K562 (cell line): Measurements from ENCODE around the gene COL15A1. TPM values are rescaled to one million over a fixed set of nuclear protein-coding genes. Genes with fewer than 3 reads are reported as not detected.

Source experiments
- ATAC-seq: fragments of 200-7000 bp; cut with Tn5 transposase; 3 replicates; pipeline ENCODE4 v1.9.1; 2020; ENCODE audit warnings: moderate library complexity
- BruUV-seq: library from RNA; stranded (reverse); fragments of 400-500 nt; replicated peaks from 2 replicates; lab custom pipeline; 2021; lab: Mats Ljungman, UMichigan
- CTCF ChIA-PET: fragments of 300-600 bp; formaldehyde crosslinking; extraction: SDS; loops from one replicate; lab custom pipeline; 2021; ENCODE audit warnings: low intra/inter-chr PET ratio; lab: Yijun Ruan, JAX
- POLR2A ChIA-PET: fragments of 300-600, 350-650 bp; sonication (Branson Sonifier 250); formaldehyde crosslinking; extraction: SDS; loops from one replicate; lab custom pipeline; 2021; ENCODE audit warnings: antibody characterized with exemption, inconsistent platforms; lab: Yijun Ruan, JAX
- DNase-seq, 4 experiments: peaks; one replicate each; pipeline versions ENCODE4 v3.0.0 to v3.0.0-alpha.2; 2011 to 2018; ENCODE audit warnings: low spot score in 3 of 4, mixed read lengths in 3 of 4; ENCODE audit errors: extremely low read depth in 1 of 4
- FAIRE-seq: peaks from 2 replicates; lab custom pipeline; 2011; peaks lifted over from hg19 to GRCh38; lab: Jason Lieb, UNC
- H2AFZ ChIP-seq: 2 replicates; pipeline ENCODE4 v1.6.0; 2011; ENCODE audit warnings: low read depth, low read length, control low read depth, inconsistent platforms
- H3K27ac ChIP-seq: fragments of 200-600 bp; 3 replicates; pipeline ENCODE4 v1.8.0; 2011; ENCODE audit warnings: low read depth, mild to moderate bottlenecking, control low read depth, inconsistent platforms, low read length, moderate library complexity, mixed read lengths; ENCODE audit errors: extremely low read depth
- H3K27me3 ChIP-seq, 2 experiments: fragments of 300-600 bp in 1 of 2; 2 replicates in 1 of 2; 3 replicates in 1 of 2; pipeline versions ENCODE4 v1.6.0 to v1.8.0; 2011; ENCODE audit warnings: inconsistent platforms in 2 of 2, low read length in 2 of 2, mild to moderate bottlenecking in 1 of 2, mixed read lengths in 1 of 2, moderate library complexity in 1 of 2; ENCODE audit not compliant: control insufficient read depth in 2 of 2, insufficient read depth in 2 of 2
- H3K36me3 ChIP-seq: fragments of 300-600 bp; 3 replicates; pipeline ENCODE4 v1.8.0; 2011; ENCODE audit warnings: mild to moderate bottlenecking, low read length, inconsistent platforms; ENCODE audit not compliant: control insufficient read depth, insufficient read depth
- H3K4me1 ChIP-seq, 2 experiments: fragments of 200-600 bp in 1 of 2; replicated peaks in 1 of 2; 2 replicates in 1 of 2; 3 replicates in 1 of 2; pipeline versions ENCODE4 v1.5.1 to v1.8.0; 2011; ENCODE audit warnings: inconsistent platforms in 2 of 2, low read length in 2 of 2, mild to moderate bottlenecking in 1 of 2, mixed read lengths in 1 of 2, moderate library complexity in 1 of 2; ENCODE audit not compliant: control insufficient read depth in 2 of 2, insufficient read depth in 2 of 2
- H3K4me2 ChIP-seq: 2 replicates; pipeline ENCODE4 v1.6.1; 2011; ENCODE audit warnings: low read length, control low read depth, inconsistent platforms, mixed read lengths; ENCODE audit not compliant: insufficient read depth
- H3K4me3 ChIP-seq: fragments of 200-600 bp; sonication (generic), shearing (Covaris generic); 2 replicates; pipeline ENCODE4 v1.5.1; 2016; ENCODE audit warnings: control low read depth, inconsistent platforms
- H3K79me2 ChIP-seq: fragments of 200-600 bp; 3 replicates; pipeline ENCODE4 v1.8.0; 2011; ENCODE audit warnings: low read length, inconsistent platforms; ENCODE audit not compliant: control insufficient read depth, insufficient read depth
- H3K9ac ChIP-seq, 2 experiments: 2 replicates each; pipeline versions ENCODE4 v1.6.0 to v1.6.1; 2011; ENCODE audit warnings: low read depth in 2 of 2, low read length in 2 of 2, control low read depth in 1 of 2, inconsistent platforms in 1 of 2, mild to moderate bottlenecking in 1 of 2, mixed read lengths in 1 of 2; ENCODE audit not compliant: insufficient read depth in 1 of 2
- H3K9me1 ChIP-seq: one replicate; pipeline ENCODE4 v1.6.0; 2011; ENCODE audit warnings: inconsistent platforms, mild to moderate bottlenecking, low read length, moderate library complexity; ENCODE audit not compliant: control insufficient read depth, insufficient read depth
- H3K9me3 ChIP-seq: replicated peaks from 2 replicates; pipeline ENCODE4 v1.5.1; 2011; ENCODE audit warnings: low read depth, low read length, inconsistent platforms; ENCODE audit not compliant: control insufficient read depth, insufficient read depth
- H4K20me1 ChIP-seq: replicated peaks from 2 replicates; pipeline ENCODE4 v1.6.1; 2011; ENCODE audit warnings: low read length, inconsistent platforms, mixed read lengths; ENCODE audit not compliant: control insufficient read depth, insufficient read depth
- ARID1B ChIP-seq: fragments of 450-650 bp; IDR thresholded peaks from 2 replicates; pipeline ENCODE4 v1.6.1; 2016; ENCODE audit warnings: antibody characterized with exemption, mild to moderate bottlenecking, inconsistent platforms
- DPF2 ChIP-seq: fragments of 450-650 bp; IDR thresholded peaks from 2 replicates; pipeline ENCODE4 v1.6.1; 2016
- EP300 ChIP-seq: IDR thresholded peaks from 2 replicates; pipeline ENCODE4 v1.6.1; 2012; ENCODE audit warnings: low read length, improper control_type of control experiment
- GATA2 ChIP-seq: sonication (generic); formaldehyde crosslinking; IDR thresholded peaks from 2 replicates; pipeline ENCODE4 v1.4.0; 2020; ENCODE audit warnings: mild to moderate bottlenecking, missing genetic modification reagents
- NCOR1 ChIP-seq: fragments of 450-650 bp; IDR thresholded peaks from 2 replicates; pipeline ENCODE4 v1.6.1; 2016; ENCODE audit warnings: mild to moderate bottlenecking, moderate library complexity
- NRF1 ChIP-seq, 2 experiments: fragments of 450-650 bp; IDR thresholded peaks in 1 of 2; conservative IDR thresholded peaks in 1 of 2; 2 replicates each; pipeline ENCODE4 v1.6.1; 2014; ENCODE audit warnings: mild to moderate bottlenecking in 2 of 2
- PRPF4 ChIP-seq: fragments of 200-400 bp; formaldehyde crosslinking; IDR thresholded peaks from one replicate; pipeline ENCODE4 v1.6.1; 2017; ENCODE audit warnings: low read length, low read depth, mild to moderate bottlenecking; ENCODE audit not compliant: insufficient read depth, poor library complexity, severe bottlenecking
- SMARCA4 ChIP-seq: fragments of 450-650 bp; IDR thresholded peaks from 2 replicates; pipeline ENCODE4 v1.6.1; 2016
- SMARCE1 ChIP-seq: fragments of 450-650 bp; IDR thresholded peaks from 2 replicates; pipeline ENCODE4 v1.7.1; 2016; ENCODE audit warnings: mild to moderate bottlenecking
- SOX6 ChIP-seq: fragments of 450-650 bp; IDR thresholded peaks from 2 replicates; pipeline ENCODE4 v1.6.1; 2014; ENCODE audit warnings: mild to moderate bottlenecking
- TAL1 ChIP-seq: fragments of 450-650 bp; IDR thresholded peaks from 2 replicates; pipeline ENCODE4 v1.6.1; 2016; ENCODE audit warnings: mild to moderate bottlenecking
- TCF3 ChIP-seq: sonication (generic); formaldehyde crosslinking; IDR thresholded peaks from 2 replicates; pipeline ENCODE4 v1.4.0; 2020; ENCODE audit warnings: mild to moderate bottlenecking, missing genetic modification reagents
- TEAD1 ChIP-seq, 2 experiments: fragments of 450-650 bp in 1 of 2; sonication (generic) in 1 of 2; formaldehyde crosslinking; IDR thresholded peaks; 2 replicates each; pipeline versions ENCODE4 v1.4.0 to v1.8.0; 2020 to 2022; ENCODE audit warnings: mild to moderate bottlenecking in 2 of 2, missing genetic modification reagents in 1 of 2
- TEAD4 ChIP-seq, 2 experiments: sonication (generic) in 1 of 2; formaldehyde crosslinking in 1 of 2; IDR thresholded peaks; 2 replicates each; pipeline versions ENCODE4 v1.6.1 to v1.8.0; 2012 to 2022; ENCODE audit warnings: borderline replicate concordance in 1 of 2, inconsistent platforms in 1 of 2, low read length in 1 of 2, mild to moderate bottlenecking in 1 of 2, missing genetic modification reagents in 1 of 2
- TOE1 ChIP-seq, 2 experiments: fragments of 450-650 bp in 1 of 2; sonication (generic) in 1 of 2; formaldehyde crosslinking in 1 of 2; IDR thresholded peaks; 2 replicates each; pipeline versions ENCODE4 v1.7.1 to v1.8.0; 2016 to 2022; ENCODE audit warnings: borderline replicate concordance in 2 of 2, mild to moderate bottlenecking in 2 of 2, antibody characterized with exemption in 1 of 2, inconsistent platforms in 1 of 2, low read depth in 1 of 2, missing genetic modification reagents in 1 of 2, moderate library complexity in 1 of 2
- ZC3H4 ChIP-seq: sonication (generic); formaldehyde crosslinking; IDR thresholded peaks from 2 replicates; pipeline ENCODE4 v1.9.0; 2021; ENCODE audit warnings: missing genetic modification reagents, borderline replicate concordance
- ZEB2 ChIP-seq: fragments of 450-650 bp; IDR thresholded peaks from 2 replicates; pipeline ENCODE4 v1.6.1; 2016
- WGBS: fragments of 100-300 bp; shearing (Covaris generic); methylation state at CpG from one replicate; pipeline ENCODE4 v1.1.6; 2016; ENCODE audit warnings: low coverage, mixed read lengths; ENCODE audit not compliant: insufficient coverage; ENCODE audit errors: missing lambda C conversion rate; 5-methylcytosine and 5-hydroxymethylcytosine counted together
- in situ Hi-C: fragments of 300-500 bp; cut with MboI; formaldehyde crosslinking; loops from 4 replicates; pipeline ENCODE4 v1.15.0; 2018; ENCODE audit warnings: inconsistent platforms, mixed read lengths
- intact Hi-C: fragments of 100-400 bp; cut with micrococcal nuclease; formaldehyde crosslinking; loops from 2 replicates; pipeline ENCODE4 v1.14.2; 2022
- polyA plus RNA-seq, 8 experiments: library from polyadenylated mRNA; depleted of rRNA in 4 of 8; stranded (reverse) in 5 of 8; unstranded in 3 of 8; fragments of >200 nt; fragmentation: Nextera tagmentation in 2 of 8; fragmentation: Illumina TruSeq in 1 of 8; extraction: Ambion mirVana in 2 of 8; extraction: Trizol in 1 of 8; gene quantifications; 2 replicates each; pipeline versions ENCODE4 v1.2.1 to v1.2.3, GENCODE V29; 2011 to 2014; ENCODE audit warnings: inconsistent platforms in 1 of 8, missing spikeins in 1 of 8
- total RNA-seq, 7 experiments: library from RNA; depleted of rRNA in 6 of 7; stranded (reverse); fragments of >200 nt in 6 of 7; fragmentation: Illumina TruSeq in 2 of 7; extraction: Trizol in 2 of 7; gene quantifications; 2 replicates each; pipeline versions ENCODE4 v1.2.1 to v1.2.3, GENCODE V29; 2011 to 2021; ENCODE audit warnings: low replicate concordance in 1 of 7
- TF ChIP-seq, protein P1 (sequence below), 2 experiments: IDR thresholded peaks; 2 replicates each; pipeline ENCODE4 v1.6.1; 2012; ENCODE audit warnings: improper control_type of control experiment in 2 of 2, low read depth in 2 of 2, low read length in 2 of 2, borderline replicate concordance in 1 of 2
- TF ChIP-seq, protein P2 (sequence below): fragments of 250-450 bp; sonication (Bioruptor Pico); IDR thresholded peaks from 2 replicates; pipeline ENCODE4 v1.8.0; 2022; ENCODE audit warnings: inconsistent platforms

Gene COL15A1
- total and polyA plus RNA-seq, 9 of the 15 experiments (the other 6 are each of a cell fraction or from before 2014, with no cell fraction given), result 0.46 to 5.1 (median 2.6) TPM

DNA sequence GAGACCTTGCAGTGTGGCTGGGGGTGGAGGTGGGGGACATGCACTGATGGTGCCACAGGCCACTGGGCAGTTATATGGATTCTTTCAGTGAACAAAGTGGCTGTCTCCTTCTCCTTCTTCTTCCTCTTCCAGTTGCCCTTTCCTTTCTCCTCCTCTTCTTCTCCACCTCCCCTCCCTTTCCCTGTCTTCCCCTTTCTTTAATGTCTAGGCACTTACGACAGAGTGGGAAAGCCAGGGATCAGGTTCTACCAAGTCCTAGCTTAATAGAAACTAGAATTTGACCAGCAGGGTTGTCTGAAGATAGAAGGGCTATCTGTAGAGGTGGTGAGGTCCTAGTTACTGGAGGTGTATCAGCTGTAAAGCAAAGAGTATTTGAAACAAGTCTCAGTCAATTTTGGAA lies 62.8 kb downstream of the COL15A1 start (continued):
- no peak for TF ChIP-seq ZC3H4 (CRISPR knock-in tag)
- TF ChIP-seq, protein P1, sequence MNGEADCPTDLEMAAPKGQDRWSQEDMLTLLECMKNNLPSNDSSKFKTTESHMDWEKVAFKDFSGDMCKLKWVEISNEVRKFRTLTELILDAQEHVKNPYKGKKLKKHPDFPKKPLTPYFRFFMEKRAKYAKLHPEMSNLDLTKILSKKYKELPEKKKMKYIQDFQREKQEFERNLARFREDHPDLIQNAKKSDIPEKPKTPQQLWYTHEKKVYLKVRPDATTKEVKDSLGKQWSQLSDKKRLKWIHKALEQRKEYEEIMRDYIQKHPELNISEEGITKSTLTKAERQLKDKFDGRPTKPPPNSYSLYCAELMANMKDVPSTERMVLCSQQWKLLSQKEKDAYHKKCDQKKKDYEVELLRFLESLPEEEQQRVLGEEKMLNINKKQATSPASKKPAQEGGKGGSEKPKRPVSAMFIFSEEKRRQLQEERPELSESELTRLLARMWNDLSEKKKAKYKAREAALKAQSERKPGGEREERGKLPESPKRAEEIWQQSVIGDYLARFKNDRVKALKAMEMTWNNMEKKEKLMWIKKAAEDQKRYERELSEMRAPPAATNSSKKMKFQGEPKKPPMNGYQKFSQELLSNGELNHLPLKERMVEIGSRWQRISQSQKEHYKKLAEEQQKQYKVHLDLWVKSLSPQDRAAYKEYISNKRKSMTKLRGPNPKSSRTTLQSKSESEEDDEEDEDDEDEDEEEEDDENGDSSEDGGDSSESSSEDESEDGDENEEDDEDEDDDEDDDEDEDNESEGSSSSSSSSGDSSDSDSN (IDR thresholded peaks at IDR 0.05; ENCODE audit: borderline replicate concordance in 1 of 2, low read depth in 2 of 2, low read length in 2 of 2), result no peak
- TF ChIP-seq PRPF4, result no peak
- no peak for TF ChIP-seq TOE1 (IDR thresholded peaks at IDR 0.05; ENCODE audit: borderline replicate concordance)
- no peak for TF ChIP-seq TOE1 (CRISPR knock-in tag; IDR thresholded peaks at IDR 0.05; ENCODE audit: borderline replicate concordance, low read depth)
- TF ChIP-seq GATA2 (CRISPR knock-in tag), result no peak

DNA sequence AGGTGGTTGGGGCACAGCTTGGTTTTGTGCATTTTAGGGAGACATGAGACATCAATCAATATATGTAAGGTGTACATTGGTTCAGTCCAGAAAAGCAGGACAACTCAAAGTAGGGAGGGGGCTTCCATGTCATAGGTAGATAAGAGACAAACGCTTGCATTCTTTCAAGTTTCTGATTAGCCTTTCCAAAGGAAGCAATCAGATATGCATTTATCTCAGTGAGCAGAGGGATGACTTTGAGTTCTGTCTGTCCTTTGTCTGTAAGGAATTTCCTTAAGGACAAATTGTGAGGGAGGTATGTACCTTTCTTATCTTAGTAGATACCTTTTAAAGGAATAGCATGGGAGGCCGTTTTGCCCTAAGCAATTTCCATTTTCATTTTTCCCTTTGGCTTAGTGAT lies 63.3 kb downstream of the COL15A1 start:
- Histone ChIP-seq H3K4me1 (peaks cover 19 to 22% of the 10 kb centered on the region in 2 experiments; a peak in 4 of 5 replicates), H3K27ac (no peak overlapping the region), H3K9me3 (no peaks in the 10 kb centered on the region), H3K79me2 (no peaks in the 10 kb centered on the region), H3K4me2 (no peak overlapping the region), H3K9me1 (no peaks in the 10 kb centered on the region), H4K20me1 (no peaks in the 10 kb centered on the region), H3K27me3 (no peaks in the 10 kb centered on the region), H2AFZ (no peak overlapping the region), H3K4me3 (no peak overlapping the region), H3K9ac (no peak overlapping the region), H3K36me3 (no peaks in the 10 kb centered on the region)
- POLR2A ChIA-PET, result interaction anchor here (0.8 kb wide), 1 partner anchor 11 kb away, joined by 4 read pairs; no protein-coding TSS in a partner anchor
- no peak for DNase-seq
- peak; percentile 56 for FAIRE-seq
- ATAC-seq, result no peak
- 2% methylated on average over 2 of the region's 2 CpGs for WGBS
- in situ Hi-C loops (no loop called here), intact Hi-C loops (no loop called here)
- no TSS peak for BruUV-seq
- CTCF ChIA-PET, result no interaction called here
- TF ChIP-seq TAL1 (peak; percentile 49), TEAD4 (IDR thresholded peaks at IDR 0.05; ENCODE audit: low read length) (0 out of 2 replicates have a peak, but pooled peaks have one; percentile 28), TEAD4 (CRISPR knock-in tag; IDR thresholded peaks at IDR 0.05; ENCODE audit: borderline replicate concordance) (no peak), SMARCE1 (peak; percentile 32; the same call in 1 of the 2 replicates), EP300 (peak; percentile 41; the same call in 1 of the 2 replicates), SOX6 (peak; percentile 91), TCF3 (peak; percentile 40; the same call in 1 of the 2 replicates), ARID1B (peak; percentile 79), ZEB2 (peak; percentile 65), NCOR1 (peak; percentile 25; the same call in 1 of the 2 replicates), NRF1 (conservative IDR thresholded peaks at IDR 0.05 in 1 of 2, IDR thresholded peaks at IDR 0.05 in 1 of 2) (no peak), SMARCA4 (peak; percentile 57; the same call in 1 of the 2 replicates), TEAD1 (CRISPR knock-in tag; IDR thresholded peaks at IDR 0.05) (0 out of 4 replicates have a peak, but pooled peaks of 1 of the 2 experiments have one; percentile 24), DPF2 (peak; percentile 59; the same call in 1 of the 2 replicates)
- TF ChIP-seq, protein P2, sequence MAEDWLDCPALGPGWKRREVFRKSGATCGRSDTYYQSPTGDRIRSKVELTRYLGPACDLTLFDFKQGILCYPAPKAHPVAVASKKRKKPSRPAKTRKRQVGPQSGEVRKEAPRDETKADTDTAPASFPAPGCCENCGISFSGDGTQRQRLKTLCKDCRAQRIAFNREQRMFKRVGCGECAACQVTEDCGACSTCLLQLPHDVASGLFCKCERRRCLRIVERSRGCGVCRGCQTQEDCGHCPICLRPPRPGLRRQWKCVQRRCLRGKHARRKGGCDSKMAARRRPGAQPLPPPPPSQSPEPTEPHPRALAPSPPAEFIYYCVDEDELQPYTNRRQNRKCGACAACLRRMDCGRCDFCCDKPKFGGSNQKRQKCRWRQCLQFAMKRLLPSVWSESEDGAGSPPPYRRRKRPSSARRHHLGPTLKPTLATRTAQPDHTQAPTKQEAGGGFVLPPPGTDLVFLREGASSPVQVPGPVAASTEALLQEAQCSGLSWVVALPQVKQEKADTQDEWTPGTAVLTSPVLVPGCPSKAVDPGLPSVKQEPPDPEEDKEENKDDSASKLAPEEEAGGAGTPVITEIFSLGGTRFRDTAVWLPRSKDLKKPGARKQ (CRISPR knock-in tag), result no peak
